Measurements from ENCODE around the gene TM4SF18. TPM values are rescaled to one million over a fixed set of nuclear protein-coding genes. Genes with fewer than 3 reads are reported as not detected.

Gene TM4SF18
- total RNA-seq, 3 donors from 2014 or later (not counting 1 experiment from before 2014, with no cell fraction given), result not detected

DNA sequence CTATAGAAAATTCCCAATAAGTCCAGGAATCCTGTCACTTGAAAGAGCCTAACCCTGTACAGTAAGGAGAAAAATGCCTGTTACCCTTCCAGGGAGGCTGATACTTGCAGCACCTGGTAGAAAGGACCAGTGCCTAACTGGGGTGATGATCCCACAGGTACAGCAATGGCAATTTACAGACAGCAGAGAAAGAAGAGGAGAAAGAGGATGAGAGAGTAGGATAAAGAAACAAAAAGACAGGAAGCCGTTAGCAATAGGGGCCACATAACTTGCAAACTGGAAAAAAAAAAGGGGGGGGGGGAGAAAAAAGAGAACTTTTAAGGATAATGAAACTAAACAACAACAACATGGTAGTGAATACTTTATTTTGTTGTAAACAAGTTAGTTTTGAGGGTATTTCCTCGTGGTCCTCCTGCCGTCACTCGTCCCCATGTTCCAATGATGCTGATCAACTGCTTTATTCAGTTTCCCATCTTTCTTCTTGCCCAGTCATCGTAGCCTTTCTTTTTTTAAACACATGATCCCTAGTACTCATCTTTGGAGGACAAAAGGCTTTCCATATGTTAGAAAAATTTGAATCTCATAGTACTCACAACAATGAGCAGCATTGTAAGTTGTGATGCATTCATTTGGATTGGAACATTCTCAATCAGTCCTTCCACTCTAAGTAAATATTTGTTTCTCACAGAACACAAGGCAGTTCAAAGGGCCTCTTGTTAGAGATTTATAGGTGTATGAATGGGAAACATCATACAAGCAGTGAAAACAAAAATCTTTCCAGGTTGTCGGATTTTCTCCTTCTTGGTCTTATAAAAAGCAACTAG lies 35.5 kb upstream of the TM4SF18 start:
- intact Hi-C loops (cut with micrococcal nuclease), result no loop called here
- H3K36me3 Mint-ChIP-seq, result no peaks in the 10 kb centered on the region

DNA sequence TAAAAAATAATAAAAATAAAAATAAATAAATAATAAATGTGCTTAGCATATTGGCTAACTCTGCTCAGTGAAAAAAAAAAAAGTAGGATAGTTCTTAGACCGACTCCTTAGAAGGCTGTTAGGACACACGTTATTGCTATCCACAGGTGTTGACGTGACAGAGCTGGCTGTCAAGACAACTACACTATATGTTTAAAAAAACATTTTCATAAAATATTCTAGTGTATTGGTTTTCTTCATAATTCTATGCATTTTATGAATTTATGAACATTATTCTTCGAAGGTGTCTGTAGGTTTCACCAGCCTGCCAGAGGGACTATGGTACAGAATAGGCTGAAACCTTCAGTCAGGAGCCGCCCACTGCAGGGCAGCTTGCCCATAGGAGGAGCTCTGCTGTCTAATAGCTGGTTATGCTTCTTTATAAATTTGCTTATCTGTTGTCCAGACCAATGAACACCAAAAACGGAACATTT lies 34.8 kb upstream of the TM4SF18 start:
- no peaks in the 10 kb centered on the region for H3K36me3 ChIP-seq (ENCODE audit: control insufficient read depth, insufficient read depth, low read length)
- H3K27ac Mint-ChIP-seq, result no peak overlapping the region
- intact Hi-C loops (cut with micrococcal nuclease), result no loop called here
- H3K4me1 Mint-ChIP-seq, result no peaks in the 10 kb centered on the region
- no peak overlapping the region for H3K4me3 Mint-ChIP-seq
- H3K36me3 Mint-ChIP-seq, result no peaks in the 10 kb centered on the region
- H3K9me3 ChIP-seq (ENCODE audit: control insufficient read depth, insufficient read depth, low read length), result no peaks in the 10 kb centered on the region
- WGBS (ENCODE audit: insufficient coverage), result 90% methylated on average over 3 of the region's 6 CpGs
- TF ChIP-seq, protein P1, sequence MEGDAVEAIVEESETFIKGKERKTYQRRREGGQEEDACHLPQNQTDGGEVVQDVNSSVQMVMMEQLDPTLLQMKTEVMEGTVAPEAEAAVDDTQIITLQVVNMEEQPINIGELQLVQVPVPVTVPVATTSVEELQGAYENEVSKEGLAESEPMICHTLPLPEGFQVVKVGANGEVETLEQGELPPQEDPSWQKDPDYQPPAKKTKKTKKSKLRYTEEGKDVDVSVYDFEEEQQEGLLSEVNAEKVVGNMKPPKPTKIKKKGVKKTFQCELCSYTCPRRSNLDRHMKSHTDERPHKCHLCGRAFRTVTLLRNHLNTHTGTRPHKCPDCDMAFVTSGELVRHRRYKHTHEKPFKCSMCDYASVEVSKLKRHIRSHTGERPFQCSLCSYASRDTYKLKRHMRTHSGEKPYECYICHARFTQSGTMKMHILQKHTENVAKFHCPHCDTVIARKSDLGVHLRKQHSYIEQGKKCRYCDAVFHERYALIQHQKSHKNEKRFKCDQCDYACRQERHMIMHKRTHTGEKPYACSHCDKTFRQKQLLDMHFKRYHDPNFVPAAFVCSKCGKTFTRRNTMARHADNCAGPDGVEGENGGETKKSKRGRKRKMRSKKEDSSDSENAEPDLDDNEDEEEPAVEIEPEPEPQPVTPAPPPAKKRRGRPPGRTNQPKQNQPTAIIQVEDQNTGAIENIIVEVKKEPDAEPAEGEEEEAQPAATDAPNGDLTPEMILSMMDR (IDR thresholded peaks at IDR 0.05), result no peak
- ATAC-seq, result no peak
- H3K4me3 ChIP-seq (ENCODE audit: low read length), result no peak overlapping the region
- no peaks in the 10 kb centered on the region for H3K27me3 ChIP-seq (ENCODE audit: control insufficient read depth, insufficient read depth, low read length)
- H3K9me3 Mint-ChIP-seq, result no peaks in the 10 kb centered on the region
- no peak for DNase-seq
- peaks cover 1% of the 10 kb centered on the region in 2 donors for H3K27me3 Mint-ChIP-seq (ENCODE audit: low read depth in 2 of 2)
- no peaks in the 10 kb centered on the region for H3K4me1 ChIP-seq (ENCODE audit: control insufficient read depth, insufficient read depth, low read length)
- no peak overlapping the region for H3K27ac ChIP-seq (ENCODE audit: low read length)

More for the DNA sequence above, 35.5 kb upstream of the TM4SF18 start:
- Mint-ChIP-seq H3K4me1 (no peaks in the 10 kb centered on the region), H3K4me3 (no peak overlapping the region), H3K9me3 (no peaks in the 10 kb centered on the region), H3K27me3 (ENCODE audit: low read depth in 2 of 2) (no peaks in the 10 kb centered on the region), H3K27ac (no peak overlapping the region)
- DNase-seq, result no peak
- Histone ChIP-seq H3K9me3 (ENCODE audit: control insufficient read depth, insufficient read depth, low read length) (no peaks in the 10 kb centered on the region), H3K4me3 (ENCODE audit: low read length) (no peak overlapping the region), H3K27me3 (ENCODE audit: control insufficient read depth, insufficient read depth, low read length) (no peaks in the 10 kb centered on the region), H3K27ac (ENCODE audit: low read length) (no peak overlapping the region), H3K36me3 (ENCODE audit: control insufficient read depth, insufficient read depth, low read length) (no peaks in the 10 kb centered on the region), H3K4me1 (ENCODE audit: control insufficient read depth, insufficient read depth, low read length) (no peaks in the 10 kb centered on the region)
- TF ChIP-seq, protein P1 (IDR thresholded peaks at IDR 0.05), result no peak
- ATAC-seq, result no peak
- WGBS (ENCODE audit: insufficient coverage), result 86% methylated on average over 5 of the region's 6 CpGs

DNA sequence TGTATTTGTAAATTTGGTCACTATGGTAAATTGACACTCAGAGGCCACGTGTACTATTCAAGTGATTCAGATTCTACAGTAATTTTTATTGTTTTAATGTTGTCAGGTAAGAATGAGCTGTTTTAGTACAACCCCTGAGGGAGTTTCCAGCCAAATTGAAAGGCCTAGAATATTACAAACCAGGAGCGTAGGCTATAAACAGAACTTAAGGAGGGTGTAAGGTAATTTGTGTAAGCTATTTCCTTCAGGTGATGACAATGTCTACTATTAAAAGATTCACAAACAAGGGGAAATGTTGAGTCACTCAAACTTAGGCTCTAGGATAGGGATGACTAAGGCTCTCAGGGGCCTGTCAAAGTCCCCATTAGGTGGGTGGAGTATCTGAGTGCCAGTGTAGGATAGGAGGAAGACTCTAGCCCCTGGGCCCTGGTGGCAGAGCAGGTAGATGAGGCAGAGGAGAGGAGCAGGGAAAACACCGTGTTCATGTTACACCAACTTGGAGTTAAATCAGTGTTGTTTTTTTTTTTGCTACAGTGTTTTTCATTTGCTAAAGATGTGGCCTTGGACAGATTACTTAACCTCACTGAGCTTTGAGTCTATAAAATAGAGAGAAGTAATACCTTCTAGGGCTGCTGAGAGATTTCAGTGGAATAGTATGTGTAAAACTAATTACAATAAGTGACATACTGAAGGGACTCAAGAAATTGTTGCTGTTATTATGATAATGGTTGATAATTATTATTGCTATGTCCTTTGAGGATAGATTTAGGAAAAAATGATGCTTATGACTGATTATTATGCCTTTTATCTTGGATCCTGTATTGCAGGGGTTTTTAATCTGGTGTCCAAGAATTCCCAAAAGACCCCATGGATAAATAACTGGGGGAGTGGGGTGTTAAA lies 33.8 kb upstream of the TM4SF18 start:
- ATAC-seq (no peak), DNase-seq (no peak)
- Histone ChIP-seq H3K27ac (ENCODE audit: low read length) (no peak overlapping the region), H3K4me1 (ENCODE audit: control insufficient read depth, insufficient read depth, low read length) (no peaks in the 10 kb centered on the region), H3K9me3 (ENCODE audit: control insufficient read depth, insufficient read depth, low read length) (no peaks in the 10 kb centered on the region), H3K36me3 (ENCODE audit: control insufficient read depth, insufficient read depth, low read length) (no peaks in the 10 kb centered on the region), H3K27me3 (ENCODE audit: control insufficient read depth, insufficient read depth, low read length) (no peaks in the 10 kb centered on the region), H3K4me3 (ENCODE audit: low read length) (no peak overlapping the region)
- Mint-ChIP-seq H3K27me3 (ENCODE audit: low read depth in 2 of 2) (peaks cover 3 to 6% of the 10 kb centered on the region in 2 donors), H3K4me3 (no peak overlapping the region), H3K27ac (no peak overlapping the region), H3K9me3 (no peaks in the 10 kb centered on the region), H3K36me3 (no peaks in the 10 kb centered on the region), H3K4me1 (no peaks in the 10 kb centered on the region)
- intact Hi-C loops (cut with micrococcal nuclease), result no loop called here
- TF ChIP-seq, protein P1 (IDR thresholded peaks at IDR 0.05), result no peak
- WGBS (ENCODE audit: insufficient coverage), result 68% methylated on average over 2 of the region's 3 CpGs

Measured in natural killer cell (primary cell).